ENCODE results near the gene ANKS1A.

- TF ChIP-seq, protein P1, sequence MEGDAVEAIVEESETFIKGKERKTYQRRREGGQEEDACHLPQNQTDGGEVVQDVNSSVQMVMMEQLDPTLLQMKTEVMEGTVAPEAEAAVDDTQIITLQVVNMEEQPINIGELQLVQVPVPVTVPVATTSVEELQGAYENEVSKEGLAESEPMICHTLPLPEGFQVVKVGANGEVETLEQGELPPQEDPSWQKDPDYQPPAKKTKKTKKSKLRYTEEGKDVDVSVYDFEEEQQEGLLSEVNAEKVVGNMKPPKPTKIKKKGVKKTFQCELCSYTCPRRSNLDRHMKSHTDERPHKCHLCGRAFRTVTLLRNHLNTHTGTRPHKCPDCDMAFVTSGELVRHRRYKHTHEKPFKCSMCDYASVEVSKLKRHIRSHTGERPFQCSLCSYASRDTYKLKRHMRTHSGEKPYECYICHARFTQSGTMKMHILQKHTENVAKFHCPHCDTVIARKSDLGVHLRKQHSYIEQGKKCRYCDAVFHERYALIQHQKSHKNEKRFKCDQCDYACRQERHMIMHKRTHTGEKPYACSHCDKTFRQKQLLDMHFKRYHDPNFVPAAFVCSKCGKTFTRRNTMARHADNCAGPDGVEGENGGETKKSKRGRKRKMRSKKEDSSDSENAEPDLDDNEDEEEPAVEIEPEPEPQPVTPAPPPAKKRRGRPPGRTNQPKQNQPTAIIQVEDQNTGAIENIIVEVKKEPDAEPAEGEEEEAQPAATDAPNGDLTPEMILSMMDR (conservative IDR thresholded peaks at IDR 0.05) = no peak
- TF ChIP-seq EZH2 (IDR thresholded peaks at IDR 0.05; ENCODE audit: low read depth) = no peak
Observed at GRCh38 chr6:34926655-34927054, 37.6 kb downstream of the ANKS1A start.

Measured in PC-9 (cell line).